NCI-H187 treated with DMSO at 0.1 percent for 48 hours (cell line): ENCODE measurements around the gene PLXNB3.

ENCODE experiments used
- DNase-seq: peaks from one replicate; lab custom pipeline; 2025; lab: John Stamatoyannopoulos, UW

PLXNB3 gene

DNA sequence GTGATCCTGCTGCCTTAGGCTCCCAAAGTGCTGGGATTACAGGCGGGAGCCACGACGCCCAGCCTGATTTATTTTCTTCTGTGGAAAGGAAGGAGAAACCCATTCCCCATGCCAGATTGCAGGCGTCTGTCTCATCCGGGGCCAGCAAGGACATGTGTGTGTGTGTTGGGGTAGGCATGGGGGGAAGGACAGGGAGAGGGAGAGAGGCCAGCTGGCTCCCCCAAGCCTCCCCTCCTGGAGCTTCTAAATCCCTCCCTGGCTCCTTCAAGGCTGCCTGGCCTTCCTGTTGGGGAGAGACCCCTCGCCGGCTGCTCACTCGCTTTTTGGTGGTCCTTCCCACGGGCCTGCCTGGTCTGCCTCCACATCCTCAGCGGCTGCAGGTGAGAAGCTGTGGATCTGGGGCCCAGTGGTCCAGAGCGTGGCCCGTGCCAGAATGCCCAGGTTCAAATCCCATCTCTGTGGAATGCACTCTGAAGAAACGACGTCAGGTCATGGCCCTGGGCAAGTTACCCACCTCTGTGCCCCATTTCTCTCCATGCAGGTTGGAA, 1.3 kb upstream of the PLXNB3 start:
- no peak for DNase-seq

DNA sequence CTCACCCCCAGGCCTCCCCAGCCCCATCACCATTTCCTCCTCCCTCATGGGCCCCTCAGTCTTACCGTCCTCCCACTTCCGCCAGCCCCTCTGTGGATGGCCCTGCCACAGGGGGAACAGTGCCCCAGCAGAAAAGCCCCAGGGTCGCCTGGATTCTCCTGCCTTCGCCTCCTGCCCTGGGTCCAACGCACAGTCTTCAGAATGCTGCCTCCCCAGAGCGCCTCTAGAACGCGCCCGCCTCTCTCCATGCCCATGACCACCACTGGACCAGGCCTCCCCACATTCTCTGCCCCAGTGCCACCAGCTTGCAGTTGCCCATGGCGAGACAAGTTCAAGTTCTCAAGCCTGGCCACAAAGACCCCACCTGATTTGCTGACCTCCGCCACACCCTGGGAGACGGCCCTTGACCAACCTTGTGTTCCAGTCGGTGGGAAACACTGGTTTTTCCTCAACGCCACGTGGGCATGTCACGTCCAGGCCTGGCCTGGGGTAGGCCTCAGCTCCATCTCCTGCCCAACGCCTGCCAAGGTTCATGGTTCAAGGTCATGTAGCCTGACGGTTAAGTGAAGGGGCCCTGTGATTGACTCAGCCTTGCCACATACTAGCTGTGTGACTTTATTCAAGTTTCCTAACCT, 634 bp upstream of the PLXNB3 start:
- DNase-seq, result no peak

DNA sequence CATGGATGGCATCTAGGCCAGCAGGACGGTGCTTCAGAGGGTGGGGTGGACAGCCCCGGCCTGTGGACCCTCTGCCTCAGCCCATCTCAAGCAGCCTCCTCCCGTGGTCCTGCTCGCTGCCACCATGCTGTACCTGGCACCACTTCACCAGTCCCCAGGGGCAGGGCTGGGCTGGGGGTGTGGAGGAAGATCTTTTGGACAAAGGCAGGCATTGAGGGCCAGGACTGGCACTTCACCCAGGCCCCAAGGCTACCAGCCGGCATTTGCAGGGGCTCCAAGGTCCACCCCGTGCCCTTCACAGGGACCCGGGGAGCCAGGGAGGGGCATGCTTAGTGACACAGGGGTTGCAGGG, 713 bp downstream of the PLXNB3 start:
- DNase-seq, result no peak

DNA sequence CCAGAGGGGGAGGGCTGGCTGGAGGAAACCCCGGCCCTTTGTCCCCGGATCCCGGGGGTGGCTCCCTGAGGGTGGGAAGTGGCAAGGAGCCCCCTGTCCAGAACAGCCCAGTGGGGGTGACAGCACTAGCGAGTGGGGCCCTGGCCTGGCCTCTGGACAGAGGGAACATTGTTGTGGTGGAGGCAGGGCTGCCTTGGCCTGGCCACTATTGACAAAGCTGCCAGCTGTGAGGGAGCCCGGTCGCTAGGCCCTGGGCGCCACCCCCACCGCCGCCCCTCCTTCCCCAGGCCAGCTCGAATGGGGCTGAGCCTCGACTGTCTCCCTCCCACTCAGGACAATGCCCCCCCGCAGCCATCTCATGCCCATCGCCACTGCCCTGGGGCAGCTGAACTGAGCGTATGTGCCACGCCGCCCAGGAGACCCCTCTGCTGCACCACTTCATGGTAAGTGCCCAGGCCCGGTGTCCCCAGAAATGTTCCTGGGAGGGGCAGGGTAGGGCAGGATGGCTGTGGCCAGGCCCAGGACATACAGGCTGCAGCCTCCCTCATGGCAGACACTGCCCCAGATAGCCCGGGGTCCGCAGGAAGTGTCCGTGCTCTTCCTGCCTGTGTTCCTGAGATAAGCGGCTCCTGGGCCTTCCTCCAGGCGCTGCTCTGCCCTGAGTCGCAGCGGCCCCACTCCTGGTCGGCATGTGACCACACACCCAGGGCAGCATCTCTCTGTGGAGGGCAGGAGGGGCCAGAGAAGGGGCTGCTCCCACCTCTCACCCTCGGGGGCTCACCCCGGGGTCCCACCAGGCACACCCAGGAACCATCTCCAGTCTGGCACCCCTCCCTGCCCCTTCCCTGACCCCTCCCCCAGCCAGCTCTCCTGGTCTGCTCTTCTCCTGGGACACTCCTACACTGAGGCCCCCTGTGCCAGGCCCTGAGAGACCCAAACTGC, 1.4 kb downstream of the PLXNB3 start:
- no peak for DNase-seq

DNA sequence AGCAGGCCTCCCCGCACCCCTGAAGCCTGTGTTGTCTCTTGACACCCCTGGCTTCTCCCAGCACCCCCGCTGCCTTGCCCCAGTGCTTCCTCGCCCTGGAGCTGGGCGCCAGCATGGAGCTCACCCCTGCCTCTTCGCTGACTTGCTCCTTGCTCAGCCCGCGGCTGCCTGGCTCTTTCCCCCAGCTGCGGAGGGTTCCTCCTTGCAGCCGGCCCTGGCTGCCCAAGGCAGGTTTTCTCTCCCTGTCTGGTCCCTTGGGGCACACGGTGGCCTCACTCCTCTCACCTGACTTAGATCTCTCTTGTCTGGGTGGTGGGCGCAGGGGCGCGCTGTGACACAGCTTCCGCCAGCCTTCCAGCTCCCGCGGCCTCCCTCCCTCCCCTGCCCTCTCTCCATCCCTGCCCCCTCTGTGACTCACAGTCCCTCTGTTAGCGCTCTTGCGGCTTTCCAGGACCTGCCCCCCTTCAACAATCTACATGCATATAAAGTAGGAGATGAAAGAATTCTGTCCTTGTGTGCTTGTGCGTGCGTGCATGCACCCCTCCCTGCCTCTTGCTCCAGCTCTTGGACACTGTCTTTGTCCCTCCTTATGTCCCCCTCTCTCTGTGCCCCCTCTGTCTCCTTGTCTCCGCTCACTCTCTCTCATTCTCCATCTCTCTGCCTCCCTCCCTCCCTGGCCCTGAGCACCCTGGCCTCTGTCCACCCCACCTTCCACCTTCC, 2.2 kb downstream of the PLXNB3 start:
- no peak for DNase-seq

DNA sequence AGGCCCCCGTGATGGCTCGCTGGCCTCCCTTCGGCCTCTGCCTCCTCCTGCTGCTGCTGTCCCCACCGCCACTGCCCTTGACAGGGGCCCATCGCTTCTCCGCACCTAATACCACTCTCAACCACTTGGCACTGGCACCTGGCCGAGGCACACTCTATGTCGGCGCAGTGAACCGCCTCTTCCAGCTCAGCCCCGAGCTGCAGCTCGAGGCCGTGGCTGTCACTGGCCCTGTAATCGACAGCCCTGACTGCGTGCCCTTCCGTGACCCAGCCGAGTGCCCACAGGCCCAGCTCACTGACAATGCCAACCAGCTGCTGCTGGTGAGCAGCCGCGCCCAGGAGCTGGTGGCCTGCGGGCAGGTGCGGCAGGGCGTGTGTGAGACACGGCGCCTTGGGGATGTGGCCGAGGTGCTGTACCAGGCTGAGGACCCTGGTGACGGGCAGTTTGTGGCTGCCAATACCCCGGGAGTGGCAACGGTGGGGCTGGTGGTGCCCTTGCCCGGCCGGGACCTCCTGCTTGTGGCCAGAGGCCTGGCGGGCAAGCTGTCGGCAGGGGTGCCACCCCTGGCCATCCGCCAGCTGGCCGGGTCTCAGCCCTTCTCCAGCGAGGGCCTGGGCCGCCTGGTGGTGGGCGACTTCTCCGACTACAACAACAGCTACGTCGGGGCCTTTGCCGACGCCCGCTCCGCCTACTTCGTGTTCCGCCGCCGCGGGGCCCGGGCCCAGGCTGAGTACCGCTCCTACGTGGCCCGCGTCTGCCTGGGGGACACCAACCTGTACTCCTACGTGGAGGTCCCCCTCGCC, 3.0 kb downstream of the PLXNB3 start:
- DNase-seq, result no peak

DNA sequence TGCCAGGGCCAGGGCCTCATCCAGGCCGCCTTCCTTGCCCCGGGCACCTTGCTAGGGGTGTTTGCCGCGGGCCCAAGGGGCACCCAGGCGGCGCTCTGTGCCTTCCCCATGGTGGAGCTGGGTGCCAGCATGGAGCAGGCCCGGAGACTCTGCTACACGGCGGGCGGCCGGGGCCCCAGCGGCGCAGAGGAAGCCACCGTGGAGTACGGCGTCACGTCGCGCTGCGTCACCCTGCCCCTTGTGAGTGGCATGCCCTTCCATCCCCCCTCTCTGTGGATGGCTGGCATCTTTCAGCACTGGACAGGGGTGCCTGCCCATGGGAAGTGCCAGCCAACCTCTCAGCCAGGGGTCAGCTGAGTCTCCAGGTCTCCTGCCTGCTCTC, 3.6 kb downstream of the PLXNB3 start:
- DNase-seq, result no peak

DNA sequence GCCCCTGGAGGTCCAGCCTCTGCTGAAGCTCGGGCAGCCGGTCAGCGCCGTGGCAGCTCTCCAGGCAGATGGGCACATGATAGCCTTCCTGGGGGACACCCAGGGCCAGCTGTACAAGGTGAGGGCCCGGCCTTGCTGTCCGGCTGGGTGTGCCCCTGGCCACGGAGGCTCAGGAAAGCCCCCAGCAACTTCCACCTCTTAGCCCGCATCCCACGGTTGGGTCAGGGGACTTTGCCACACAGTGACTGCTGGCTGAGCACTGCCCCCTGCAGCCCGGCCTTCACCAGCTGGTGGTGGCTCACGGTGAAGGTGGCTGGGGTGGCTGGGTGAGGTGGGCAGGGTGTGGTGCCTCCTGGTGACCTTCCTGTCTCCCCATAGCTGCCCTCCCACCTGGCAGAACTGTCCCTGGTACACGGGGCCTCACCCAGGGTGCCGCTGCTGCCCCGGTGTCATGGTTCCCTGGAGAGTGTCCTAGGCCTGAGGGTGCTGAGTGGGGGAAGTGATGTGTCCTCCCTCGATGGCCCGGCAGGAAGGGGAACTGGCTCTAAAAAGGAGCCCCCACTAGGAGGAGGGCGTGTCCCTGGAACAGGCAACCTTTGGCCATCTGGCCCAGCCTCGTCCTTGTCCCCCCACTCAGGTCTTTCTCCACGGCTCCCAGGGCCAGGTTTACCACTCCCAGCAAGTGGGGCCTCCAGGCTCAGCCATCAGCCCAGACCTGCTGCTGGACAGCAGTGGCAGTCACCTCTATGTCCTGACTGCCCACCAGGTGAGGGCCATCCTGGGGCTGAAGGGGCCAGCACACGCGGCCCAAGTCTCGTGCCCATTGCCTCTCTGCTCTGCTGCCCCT, 4.5 kb downstream of the PLXNB3 start:
- DNase-seq, result no peak

DNA sequence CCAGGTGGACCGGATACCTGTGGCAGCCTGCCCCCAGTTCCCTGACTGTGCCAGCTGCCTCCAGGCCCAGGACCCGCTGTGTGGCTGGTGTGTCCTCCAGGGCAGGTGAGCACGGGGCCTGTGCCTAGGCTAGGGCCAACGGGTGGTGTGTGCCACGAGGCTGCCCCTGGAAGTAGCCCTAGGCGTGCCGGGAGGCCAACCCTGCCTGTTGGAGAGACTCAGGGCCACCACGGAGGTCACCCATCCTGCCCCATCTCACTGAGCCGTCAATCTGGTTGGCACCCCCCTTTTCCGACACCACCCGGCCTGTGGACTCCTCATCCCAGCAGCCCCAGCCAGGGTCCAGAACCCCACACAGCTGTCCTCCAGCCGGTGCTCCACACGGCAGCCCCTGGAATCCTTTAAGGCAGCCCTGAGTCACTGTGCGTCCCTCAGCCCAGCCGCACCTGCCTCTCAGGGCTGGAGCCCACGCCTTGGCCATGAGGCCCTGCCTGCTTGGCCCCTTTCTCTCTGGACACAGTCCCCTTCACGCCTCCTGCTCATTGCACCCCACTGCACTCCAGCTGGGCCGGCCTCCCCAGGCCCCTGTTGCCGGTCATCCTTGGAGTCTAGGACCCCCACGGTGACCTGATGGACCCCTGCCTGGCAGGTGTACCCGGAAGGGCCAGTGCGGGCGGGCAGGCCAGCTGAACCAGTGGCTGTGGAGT, 5.3 kb downstream of the PLXNB3 start:
- no peak for DNase-seq

DNA sequence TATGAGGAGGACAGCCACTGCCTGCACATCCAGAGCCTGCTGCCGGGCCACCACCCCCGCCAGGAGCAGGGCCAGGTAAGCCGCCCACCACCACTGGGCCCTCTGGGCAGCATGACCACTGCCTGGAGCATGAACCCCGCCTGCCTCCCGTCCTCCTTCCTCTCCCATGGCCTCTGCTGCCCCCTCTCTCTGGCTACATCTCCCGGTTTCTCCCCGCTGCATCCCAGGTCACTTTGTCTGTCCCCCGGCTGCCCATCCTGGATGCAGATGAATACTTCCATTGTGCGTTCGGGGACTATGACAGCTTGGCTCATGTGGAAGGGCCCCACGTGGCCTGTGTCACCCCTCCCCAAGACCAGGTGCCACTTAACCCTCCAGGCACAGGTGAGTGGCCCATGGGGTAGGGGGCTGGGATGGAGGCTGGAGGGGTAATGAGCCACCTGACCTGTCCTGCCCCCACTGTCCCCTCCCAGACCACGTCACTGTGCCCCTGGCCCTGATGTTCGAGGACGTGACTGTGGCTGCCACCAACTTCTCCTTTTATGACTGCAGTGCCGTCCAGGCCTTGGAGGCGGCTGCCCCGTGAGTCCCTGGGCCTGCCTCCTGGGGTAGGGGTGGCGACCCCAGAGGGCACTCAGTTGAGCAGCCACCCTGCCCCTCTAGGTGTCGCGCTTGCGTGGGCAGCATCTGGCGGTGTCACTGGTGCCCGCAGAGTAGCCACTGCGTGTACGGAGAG, 6.0 kb downstream of the PLXNB3 start:
- no peak for DNase-seq

DNA sequence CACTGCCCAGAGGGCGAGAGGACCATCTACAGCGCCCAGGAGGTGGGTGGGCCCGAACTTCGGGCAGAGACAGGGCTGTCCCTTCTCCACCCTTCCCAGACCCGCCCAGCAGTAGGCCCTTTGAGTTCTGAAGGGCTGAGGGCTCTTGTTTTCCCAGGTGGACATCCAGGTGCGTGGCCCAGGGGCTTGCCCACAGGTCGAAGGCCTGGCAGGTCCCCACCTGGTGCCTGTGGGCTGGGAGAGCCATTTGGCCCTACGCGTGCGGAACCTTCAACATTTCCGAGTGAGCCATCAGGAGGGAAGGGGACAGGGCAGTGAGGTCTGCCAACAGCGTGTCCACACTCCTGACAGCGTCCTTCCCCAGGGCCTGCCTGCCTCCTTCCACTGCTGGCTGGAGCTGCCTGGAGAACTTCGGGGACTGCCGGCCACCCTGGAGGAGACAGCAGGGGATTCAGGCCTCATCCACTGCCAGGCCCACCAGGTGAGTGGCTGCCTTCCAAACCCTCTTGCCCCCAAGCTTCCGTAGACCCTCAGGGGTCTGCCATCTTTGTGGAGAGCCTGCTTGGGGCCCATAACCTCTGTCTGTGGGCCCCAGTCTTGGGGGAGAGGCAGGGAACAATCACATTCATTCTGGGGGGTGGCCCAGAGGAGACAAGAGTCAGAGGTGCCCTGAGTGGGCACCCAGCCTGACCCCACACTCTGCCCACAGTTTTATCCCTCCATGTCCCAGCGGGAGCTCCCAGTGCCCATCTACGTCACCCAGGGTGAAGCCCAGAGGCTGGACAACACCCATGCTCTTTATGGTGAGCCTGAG, 6.8 kb downstream of the PLXNB3 start:
- no peak for DNase-seq

DNA sequence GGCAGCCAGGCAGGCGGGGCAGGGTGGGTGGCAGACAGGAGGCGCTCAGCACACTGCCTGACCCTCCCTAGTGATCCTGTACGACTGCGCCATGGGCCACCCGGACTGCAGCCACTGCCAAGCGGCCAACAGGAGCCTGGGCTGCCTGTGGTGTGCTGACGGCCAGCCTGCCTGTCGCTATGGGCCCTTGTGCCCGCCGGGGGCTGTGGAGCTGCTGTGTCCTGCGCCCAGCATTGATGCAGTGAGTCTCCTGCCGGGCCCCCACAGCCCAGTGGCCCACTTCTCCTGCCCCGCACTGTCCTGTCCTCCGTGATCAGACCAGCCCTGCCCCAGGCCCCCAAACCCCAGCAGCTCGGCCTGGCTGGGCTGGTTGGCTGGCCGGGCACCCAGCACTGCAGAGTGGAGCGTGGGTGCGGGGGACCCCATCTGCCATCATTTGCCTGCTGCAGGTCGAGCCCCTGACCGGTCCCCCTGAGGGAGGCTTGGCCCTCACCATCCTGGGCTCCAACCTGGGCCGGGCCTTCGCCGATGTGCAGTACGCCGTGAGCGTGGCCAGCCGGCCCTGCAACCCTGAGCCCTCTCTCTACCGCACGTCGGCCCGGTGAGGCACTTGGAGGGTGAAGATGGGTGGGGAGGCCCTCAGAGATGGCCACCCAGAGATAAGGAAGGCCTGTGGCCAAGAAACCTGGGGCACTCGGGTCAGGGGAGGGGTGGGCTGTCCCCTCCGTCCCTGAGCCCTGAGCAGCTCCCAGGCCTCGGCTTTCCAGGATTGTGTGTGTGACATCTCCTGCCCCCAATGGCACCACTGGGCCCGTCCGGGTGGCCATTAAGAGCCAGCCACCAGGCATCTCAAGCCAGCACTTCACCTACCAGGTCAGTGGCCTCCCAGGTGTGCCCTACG, 7.6 kb downstream of the PLXNB3 start:
- DNase-seq, result no peak

DNA sequence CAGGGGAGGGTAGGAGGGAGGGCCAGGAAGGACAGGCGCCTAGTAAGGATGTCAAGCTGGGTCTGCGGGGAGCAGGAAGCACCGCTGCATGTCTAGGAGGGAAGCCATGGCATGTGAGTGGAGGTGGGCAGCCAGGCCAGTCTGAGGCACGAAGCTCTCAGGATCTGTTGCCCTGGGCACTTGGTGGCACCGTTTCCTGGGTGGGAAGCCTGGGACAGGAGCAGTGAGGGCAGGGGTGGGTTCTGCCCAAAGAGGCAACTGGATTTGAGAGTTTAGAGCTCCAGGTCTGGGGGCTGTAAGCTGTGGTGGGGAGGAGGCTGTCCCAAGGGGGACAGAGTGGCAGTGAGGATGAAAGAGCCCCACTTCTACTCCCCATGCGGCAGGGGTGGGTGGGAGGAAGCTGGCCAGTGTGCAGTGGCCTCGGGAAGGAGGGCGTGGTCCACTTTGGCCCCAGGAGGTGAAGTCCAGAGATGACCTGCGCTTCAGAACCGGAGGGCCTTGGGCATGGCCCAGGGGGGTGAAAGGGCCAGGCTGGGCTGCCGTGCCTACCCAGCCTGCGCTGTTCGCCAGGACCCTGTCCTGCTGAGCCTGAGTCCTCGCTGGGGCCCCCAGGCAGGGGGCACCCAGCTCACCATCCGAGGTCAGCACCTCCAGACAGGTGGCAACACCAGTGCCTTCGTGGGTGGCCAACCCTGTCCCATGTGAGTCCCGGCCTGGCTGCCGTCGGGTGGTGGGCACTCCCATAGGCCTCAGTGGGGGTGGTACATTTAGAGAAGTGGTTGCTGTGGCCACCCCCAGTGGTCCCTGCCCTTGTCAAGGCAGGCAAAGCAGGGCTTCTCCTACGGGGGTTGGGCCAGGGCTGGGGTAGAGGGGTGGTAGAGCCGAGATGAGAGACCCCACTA, 8.5 kb downstream of the PLXNB3 start:
- DNase-seq, result no peak

DNA sequence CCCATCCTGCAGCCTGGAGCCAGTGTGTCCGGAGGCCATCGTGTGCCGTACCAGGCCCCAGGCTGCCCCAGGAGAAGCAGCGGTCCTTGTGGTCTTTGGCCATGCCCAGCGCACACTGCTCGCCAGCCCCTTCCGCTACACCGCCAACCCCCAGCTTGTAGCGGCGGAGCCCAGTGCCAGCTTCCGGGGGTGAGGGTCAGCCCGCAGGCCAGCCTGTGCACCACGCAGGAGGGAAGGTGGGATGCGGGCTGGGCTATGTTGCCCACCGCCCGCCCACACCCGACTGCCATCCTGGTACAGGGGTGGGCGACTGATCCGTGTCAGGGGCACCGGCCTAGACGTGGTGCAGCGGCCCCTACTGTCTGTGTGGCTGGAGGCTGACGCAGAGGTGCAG, 9.2 kb downstream of the PLXNB3 start:
- DNase-seq, result no peak

DNA sequence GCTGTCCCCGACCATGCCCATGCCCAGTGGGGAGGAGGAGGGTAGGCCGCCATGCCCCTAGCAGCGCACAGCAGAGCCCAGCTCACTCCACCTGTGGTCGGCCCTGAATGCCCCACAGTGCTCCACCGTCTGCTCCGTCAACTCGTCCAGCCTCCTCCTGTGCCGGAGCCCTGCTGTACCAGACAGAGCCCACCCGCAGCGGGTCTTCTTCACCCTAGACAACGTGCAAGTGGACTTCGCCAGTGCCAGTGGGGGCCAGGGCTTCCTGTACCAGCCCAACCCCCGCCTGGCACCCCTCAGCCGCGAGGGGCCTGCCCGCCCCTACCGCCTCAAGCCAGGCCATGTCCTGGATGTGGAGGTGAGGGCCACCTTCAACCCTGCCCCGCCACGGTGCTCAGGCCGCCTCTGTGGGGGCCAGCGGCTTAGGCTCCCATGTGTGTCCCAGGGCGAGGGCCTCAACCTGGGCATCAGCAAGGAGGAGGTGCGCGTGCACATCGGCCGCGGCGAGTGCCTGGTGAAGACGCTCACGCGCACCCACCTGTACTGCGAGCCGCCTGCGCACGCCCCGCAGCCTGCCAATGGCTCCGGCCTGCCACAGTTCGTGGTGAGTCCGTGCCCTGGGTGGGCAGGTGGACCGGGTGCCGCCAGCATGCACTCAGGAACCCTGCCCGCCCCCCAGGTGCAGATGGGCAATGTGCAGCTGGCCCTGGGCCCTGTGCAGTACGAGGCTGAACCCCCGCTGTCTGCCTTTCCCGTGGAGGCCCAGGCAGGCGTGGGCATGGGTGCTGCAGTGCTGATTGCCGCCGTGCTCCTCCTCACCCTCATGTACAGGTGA, 9.9 kb downstream of the PLXNB3 start:
- no peak for DNase-seq
